ENCODE results near the gene MINDY4.

The MINDY4 gene

GRCh38 chr7:30905078-30906012 is 134.1 kb downstream of the MINDY4 start:
- DNase-seq = no peak

GRCh38 chr7:30906014-30906413 is 134.8 kb downstream of the MINDY4 start:
- no peak for DNase-seq

- no peak for DNase-seq
Observed at GRCh38 chr7:30906515-30907240, 135.5 kb downstream of the MINDY4 start.

- no peak for DNase-seq
Observed at GRCh38 chr7:30907527-30908267, 136.5 kb downstream of the MINDY4 start.

DNA sequence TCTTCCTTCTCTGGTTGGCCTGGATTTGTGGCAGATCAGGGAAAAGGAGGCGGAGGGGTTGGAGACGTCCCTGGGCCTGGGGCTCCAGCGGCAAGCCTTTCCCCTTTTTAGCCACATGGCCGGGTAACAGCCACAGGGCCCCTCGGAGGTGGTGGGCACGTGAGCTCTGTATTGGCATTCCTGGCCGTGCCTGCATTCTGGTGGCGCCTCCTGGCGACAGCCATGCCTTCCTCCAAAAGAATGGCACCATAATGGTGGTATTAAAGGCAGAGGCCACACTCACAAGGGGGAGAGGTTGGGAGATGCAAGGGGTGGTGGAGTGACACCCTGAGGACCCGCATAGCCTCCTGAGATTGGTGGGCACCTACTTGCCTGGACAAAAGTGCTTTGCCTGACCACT is 137.5 kb downstream of the MINDY4 start:
- DNase-seq = no peak

DNA sequence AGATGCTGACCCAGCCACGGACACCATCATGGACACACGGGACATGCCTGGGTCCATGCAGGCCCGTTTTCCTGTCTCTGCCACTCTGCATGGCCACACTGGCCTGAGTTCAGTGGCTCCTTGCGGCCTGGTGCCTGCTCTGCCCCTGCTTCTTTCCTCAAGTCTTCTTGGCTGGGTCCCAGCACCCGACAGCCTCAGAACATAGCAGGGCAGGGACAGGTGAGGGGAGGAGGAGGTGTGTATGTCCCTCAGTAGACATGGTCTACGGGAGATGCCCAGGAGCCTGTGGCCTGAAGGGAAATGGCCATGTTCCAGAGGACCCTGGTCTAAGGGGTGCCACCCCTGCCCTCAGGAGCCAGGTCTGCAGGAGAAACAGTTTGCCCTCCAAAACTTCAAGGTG is 138.2 kb downstream of the MINDY4 start:
- no peak for DNase-seq

GRCh38 chr7:30910411-30911073 is 139.3 kb downstream of the MINDY4 start:
- no peak for DNase-seq

- no peak for DNase-seq
Observed at GRCh38 chr7:30911133-30911532, 139.9 kb downstream of the MINDY4 start.

DNA sequence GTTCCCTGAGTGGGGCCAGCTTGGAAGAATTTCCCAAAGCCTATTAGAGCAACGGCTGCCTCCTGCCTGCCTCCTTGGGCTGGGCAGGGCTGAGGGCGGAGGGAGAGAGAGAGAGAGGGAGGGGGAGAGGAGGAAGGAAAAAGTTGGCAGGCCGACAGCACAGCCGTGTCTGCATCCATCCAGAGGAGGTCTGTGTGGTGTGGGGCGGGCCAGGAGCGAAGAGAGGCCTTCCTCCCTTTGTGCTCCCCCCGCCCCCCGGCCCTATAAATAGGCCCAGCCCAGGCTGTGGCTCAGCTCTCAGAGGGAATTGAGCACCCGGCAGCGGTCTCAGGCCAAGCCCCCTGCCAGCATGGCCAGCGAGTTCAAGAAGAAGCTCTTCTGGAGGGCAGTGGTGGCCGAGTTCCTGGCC is 140.3 kb downstream of the MINDY4 start, which contains the start of gene AQP1:
TSS of gene AQP1 (plus strand) at position 293 of the 409 bp plus-strand sequence. CDS start at position 350, 57 bp downstream.
- DNase-seq = no peak

DNA sequence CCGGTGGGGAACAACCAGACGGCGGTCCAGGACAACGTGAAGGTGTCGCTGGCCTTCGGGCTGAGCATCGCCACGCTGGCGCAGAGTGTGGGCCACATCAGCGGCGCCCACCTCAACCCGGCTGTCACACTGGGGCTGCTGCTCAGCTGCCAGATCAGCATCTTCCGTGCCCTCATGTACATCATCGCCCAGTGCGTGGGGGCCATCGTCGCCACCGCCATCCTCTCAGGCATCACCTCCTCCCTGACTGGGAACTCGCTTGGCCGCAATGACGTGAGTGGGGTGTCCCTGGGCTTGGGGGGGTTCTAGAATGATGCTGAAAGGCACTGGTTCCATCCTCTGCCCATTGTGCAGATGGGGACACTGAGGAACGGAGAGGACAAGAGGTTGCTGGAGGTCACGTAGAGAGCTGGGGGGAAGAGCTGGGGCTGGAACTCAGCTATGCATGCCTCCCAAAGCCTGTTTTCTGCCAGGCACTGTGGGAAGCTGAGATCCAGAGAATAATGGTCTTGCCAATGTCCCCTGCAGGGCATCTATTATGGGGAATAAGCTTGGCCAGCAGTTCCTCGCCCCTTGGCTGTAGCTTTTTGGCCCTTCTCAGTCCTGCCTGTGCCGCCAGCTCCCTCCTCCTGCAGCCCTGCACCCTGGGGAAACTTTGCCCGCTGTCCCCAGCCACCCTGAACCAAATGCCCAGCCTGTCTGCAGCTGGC is 141.0 kb downstream of the MINDY4 start:
- DNase-seq = no peak

DNA sequence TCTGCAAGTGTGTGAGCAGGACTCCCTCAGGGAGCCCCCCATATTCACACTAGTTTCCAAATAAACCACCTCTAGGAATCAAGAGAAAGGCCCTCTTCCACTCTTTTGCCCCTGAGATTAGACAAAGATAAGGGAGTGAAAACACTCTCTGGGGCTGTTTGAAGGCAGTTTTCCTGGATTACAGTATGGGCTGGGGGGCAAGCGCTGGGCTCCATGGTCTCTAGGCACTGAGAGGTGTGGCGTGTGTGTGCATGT is 141.4 kb downstream of the MINDY4 start:
- DNase-seq = no peak

- no peak for DNase-seq
Observed at GRCh38 chr7:30912986-30913811, 142.0 kb downstream of the MINDY4 start.

- DNase-seq = no peak
Observed at GRCh38 chr7:30913821-30914515, 142.8 kb downstream of the MINDY4 start.

DNA sequence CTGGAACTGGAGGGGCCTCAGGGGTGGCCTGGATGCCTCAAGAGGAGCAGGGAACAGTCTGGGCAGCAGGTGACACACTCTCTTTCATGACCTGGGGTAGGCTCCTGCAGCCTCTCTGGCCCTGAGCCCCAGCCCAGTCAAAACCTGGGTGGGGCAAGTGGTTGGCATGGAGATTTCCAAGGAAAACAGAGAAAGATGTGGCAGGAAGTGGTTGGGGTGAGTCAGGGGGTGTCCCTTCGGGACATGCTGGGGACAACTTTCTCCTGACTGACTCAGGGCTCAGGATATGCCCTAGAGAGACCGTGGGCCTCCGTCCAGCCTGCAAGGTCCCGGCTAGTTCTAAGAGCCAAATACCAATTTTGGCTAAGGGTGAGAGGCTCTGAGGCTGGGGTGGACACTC is 143.4 kb downstream of the MINDY4 start:
- DNase-seq = no peak

DNA sequence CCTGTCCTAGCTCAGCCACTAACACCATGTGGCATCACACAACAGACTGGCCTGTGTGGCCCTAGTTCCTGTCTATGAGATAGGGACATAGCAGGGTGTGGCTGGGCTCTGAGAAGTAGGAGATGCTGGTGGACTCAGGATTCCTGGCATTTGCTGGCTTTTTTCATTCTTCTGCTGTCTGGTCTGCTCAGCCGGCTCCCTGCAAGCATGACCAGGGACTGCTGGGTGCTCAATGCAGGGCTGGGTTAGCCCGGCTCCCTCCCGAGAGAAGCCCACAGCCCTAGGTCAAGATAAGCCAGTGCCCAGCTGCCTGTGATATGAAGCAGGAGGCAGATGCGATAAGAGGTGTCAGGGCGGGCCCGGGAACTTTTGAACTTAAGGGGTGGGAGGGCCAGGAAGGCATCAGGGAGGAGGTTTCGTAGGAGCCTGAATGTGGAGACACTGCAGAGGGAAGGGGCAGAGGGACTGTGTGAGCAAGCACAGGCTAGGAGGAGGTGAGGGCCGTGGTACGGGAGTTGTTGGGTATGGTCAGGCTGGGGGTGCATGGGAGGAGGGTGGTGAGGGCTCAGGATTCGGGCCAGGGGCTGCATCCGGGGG is 143.9 kb downstream of the MINDY4 start:
- DNase-seq = no peak

DNA sequence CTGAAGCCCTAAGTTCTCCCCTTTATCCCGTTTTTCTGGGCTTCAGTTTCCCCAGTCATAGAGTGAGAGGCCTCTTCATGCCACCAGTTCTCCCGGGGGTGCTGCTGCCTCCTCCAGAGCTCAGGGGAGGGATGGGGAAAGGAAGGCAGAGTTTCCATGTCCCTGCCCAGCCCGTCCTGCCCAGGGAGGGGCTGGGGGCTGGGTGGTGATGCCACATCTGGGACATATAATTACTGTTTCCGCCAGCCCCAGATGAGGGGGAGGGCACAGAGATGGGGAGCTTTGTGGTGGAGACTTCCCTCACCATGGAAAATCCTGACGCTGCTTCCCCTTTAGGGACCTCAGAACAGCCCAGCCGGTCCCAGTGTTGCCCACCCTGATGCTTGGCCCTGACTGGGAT is 144.5 kb downstream of the MINDY4 start:
- no peak for DNase-seq

- DNase-seq = no peak
Observed at GRCh38 chr7:30916255-30916654, 145.0 kb downstream of the MINDY4 start.

- no peak for DNase-seq
Observed at GRCh38 chr7:30916767-30917166, 145.6 kb downstream of the MINDY4 start.

GRCh38 chr7:30917216-30917893 is 146.1 kb downstream of the MINDY4 start:
- no peak for DNase-seq

DNA sequence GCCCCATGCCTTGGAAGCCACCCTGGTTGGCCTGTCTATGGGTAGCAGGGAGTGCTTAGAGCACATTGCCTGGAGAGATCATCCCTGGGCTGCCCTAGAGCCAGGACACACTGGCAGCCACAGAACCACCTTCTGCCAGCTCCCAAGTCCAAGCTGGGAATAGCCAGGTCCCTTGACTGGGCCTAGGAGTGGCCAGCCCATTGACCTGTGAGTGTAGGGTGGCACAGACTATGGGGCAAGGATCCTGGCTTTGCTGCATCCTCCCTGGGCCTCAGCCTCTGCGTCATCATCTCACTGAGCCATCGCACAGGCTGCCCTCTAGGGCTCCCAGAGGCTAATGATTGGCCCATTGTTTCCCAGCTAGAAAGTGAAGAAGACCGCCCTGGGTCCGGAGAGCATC is 147.5 kb downstream of the MINDY4 start:
- no peak for DNase-seq
